ENCODE data around the gene TMPRSS9. TPM values are rescaled to one million over a fixed set of nuclear protein-coding genes. Genes with fewer than 3 reads are reported as not detected.
"Not testable (repeated sequence)": the region's sequence is repeated elsewhere in the genome, so short reads cannot be mapped to it uniquely, and the experiment has no call there.

Gene TMPRSS9
- total and polyA plus RNA-seq, 8 donors = 1.1 TPM; not detected in 7

- 50 to 62% (median 53%) methylated on average over 27 of the region's 27 CpGs for whole genome bisulfite sequencing, 5 donors
- Histone ChIP-seq H3K4me3 (peak overlapping the region in 1 of 4 donors; percentile 1), H3K36me3 (no peaks in the 10 kb centered on the region), H3K27me3 (peaks cover 0 to 35% (median 6%) of the 10 kb centered on the region in 3 donors), H3K4me1 (peaks cover 0 to 7% (median 0%) of the 10 kb centered on the region in 4 donors), H3K9me3 (no peaks in the 10 kb centered on the region), H3K27ac (peak overlapping the region in 2 of 5 donors; percentile 9 to 25)
- intact Hi-C loops (cut with DNase I; ENCODE audit: low total_unique reads) = no loop called here
- no peak for TF ChIP-seq EP300 (IDR thresholded peaks at IDR 0.05)
- no peak for TF ChIP-seq CTCF (IDR thresholded peaks at IDR 0.05)
- TF ChIP-seq POLR2AphosphoS5 (IDR thresholded peaks at IDR 0.05) = no peak
- no peak for TF ChIP-seq POLR2A (IDR thresholded peaks at IDR 0.05)
- DNase-seq = no peak
Observed at GRCh38 chr19:2394442-2395292, 34.6 kb downstream of the TMPRSS9 start.

GRCh38 chr19:2395293-2395829 is 35.3 kb downstream of the TMPRSS9 start:
- H3K27ac ChIP-seq; H3K36me3 ChIP-seq; intact Hi-C loops (cut with DNase I; ENCODE audit: low total_unique reads); H3K4me3 ChIP-seq; H3K4me1 ChIP-seq; DNase-seq; H3K9me3 ChIP-seq: not testable (repeated sequence)
- WGBS, 5 donors = 67 to 82% (median 75%) methylated on average over 15 to 18 of the region's 18 CpGs
- peaks cover 0 to 33% (median 6%) of the 10 kb centered on the region in 3 donors for H3K27me3 ChIP-seq

- H3K9me3 ChIP-seq; H3K4me3 ChIP-seq; H3K36me3 ChIP-seq; intact Hi-C loops (cut with DNase I; ENCODE audit: low total_unique reads); DNase-seq; H3K27ac ChIP-seq; H3K4me1 ChIP-seq: not testable (repeated sequence)
- 91 to 96% (median 92%) methylated on average over 7 of the region's 7 CpGs for WGBS, 5 donors
- H3K27me3 ChIP-seq = peaks cover 0 to 29% (median 6%) of the 10 kb centered on the region in 3 donors
Observed at GRCh38 chr19:2397173-2397572, 37.1 kb downstream of the TMPRSS9 start.

GRCh38 chr19:2398735-2399305 is 38.8 kb downstream of the TMPRSS9 start:
- intact Hi-C loops (cut with DNase I; ENCODE audit: low total_unique reads) = no loop called here
- Histone ChIP-seq H3K27ac (no peak overlapping the region), H3K9me3 (no peaks in the 10 kb centered on the region), H3K36me3 (no peaks in the 10 kb centered on the region), H3K4me1 (peaks cover 0 to 7% (median 0%) of the 10 kb centered on the region in 4 donors), H3K27me3 (peaks cover 0 to 29% (median 6%) of the 10 kb centered on the region in 3 donors), H3K4me3 (no peak overlapping the region)
- 81 to 87% (median 82%) methylated on average over 14 of the region's 14 CpGs for WGBS, 5 donors
- TF ChIP-seq POLR2A (IDR thresholded peaks at IDR 0.05) (no peak), EP300 (IDR thresholded peaks at IDR 0.05) (no peak), CTCF (IDR thresholded peaks at IDR 0.05) (no peak), POLR2AphosphoS5 (IDR thresholded peaks at IDR 0.05) (no peak)
- no peak for DNase-seq

- WGBS, 5 donors = 91 to 99% (median 94%) methylated on average over 4 of the region's 4 CpGs
- Histone ChIP-seq H3K27me3 (peaks cover 0 to 23% (median 6%) of the 10 kb centered on the region in 3 donors), H3K27ac (no peak overlapping the region), H3K9me3 (no peaks in the 10 kb centered on the region), H3K4me1 (peaks cover 0 to 7% (median 0%) of the 10 kb centered on the region in 4 donors), H3K36me3 (no peaks in the 10 kb centered on the region), H3K4me3 (no peak overlapping the region)
- TF ChIP-seq POLR2A (IDR thresholded peaks at IDR 0.05) (no peak), EP300 (IDR thresholded peaks at IDR 0.05) (no peak)
- no peak for DNase-seq
- intact Hi-C loops (cut with DNase I; ENCODE audit: low total_unique reads) = no loop called here
Observed at GRCh38 chr19:2399582-2399981, 39.5 kb downstream of the TMPRSS9 start.
